Activated T-cell treated with anti-CD3 and anti-CD28 coated beads for 1 hour (primary cell): Measurements from ENCODE around the gene AFDN.

Experiments
- DNase-seq: peaks from one replicate; pipeline ENCODE4 v3.0.0-alpha.2; 2020; ENCODE audit warnings: low read depth

AFDN gene

GRCh38 chr6:168004023-168004422 lies 177.3 kb downstream of the AFDN start:
- DNase-seq = no peak

GRCh38 chr6:168004945-168005344 lies 178.2 kb downstream of the AFDN start:
- no peak for DNase-seq

GRCh38 chr6:168005796-168006195 lies 179.1 kb downstream of the AFDN start:
- no peak for DNase-seq

- no peak for DNase-seq
Observed at GRCh38 chr6:168007592-168008338, 181.1 kb downstream of the AFDN start.

- no peak for DNase-seq
Observed at GRCh38 chr6:168009331-168009730, 182.6 kb downstream of the AFDN start.

GRCh38 chr6:168011291-168011690 lies 184.6 kb downstream of the AFDN start:
- no peak for DNase-seq

GRCh38 chr6:168012431-168013249 lies 185.9 kb downstream of the AFDN start:
- no peak for DNase-seq

- DNase-seq = no peak
Observed at GRCh38 chr6:168013250-168013915, 186.7 kb downstream of the AFDN start.

- no peak for DNase-seq
Observed at GRCh38 chr6:168014428-168014827, 187.7 kb downstream of the AFDN start.

- DNase-seq = no peak
Observed at GRCh38 chr6:168015009-168015408, 188.3 kb downstream of the AFDN start.

- DNase-seq = no peak
Observed at GRCh38 chr6:168015482-168016175, 188.9 kb downstream of the AFDN start.

- no peak for DNase-seq
Observed at GRCh38 chr6:168016176-168016620, 189.5 kb downstream of the AFDN start.

- DNase-seq = no peak
Observed at GRCh38 chr6:168016721-168017525, 190.2 kb downstream of the AFDN start.

- DNase-seq = no peak
Observed at GRCh38 chr6:168017629-168018028, 190.9 kb downstream of the AFDN start.

- no peak for DNase-seq
Observed at GRCh38 chr6:168018664-168019063, 192.0 kb downstream of the AFDN start.

GRCh38 chr6:168020242-168020641 lies 193.5 kb downstream of the AFDN start:
- DNase-seq = no peak

- no peak for DNase-seq
Observed at GRCh38 chr6:168021581-168021980, 194.9 kb downstream of the AFDN start.
